SH-SY5Y (cell line): ENCODE measurements around the gene FNDC11.

Experiments
- GATA2 ChIP-seq: IDR thresholded peaks from 2 replicates; pipeline ENCODE4 v1.6.1; 2011; ENCODE audit warnings: mild to moderate bottlenecking, low read depth, low read length
- GATA3 ChIP-seq: IDR thresholded peaks from 2 replicates; pipeline ENCODE4 v1.6.1; 2011; ENCODE audit warnings: low read depth, mild to moderate bottlenecking, low read length, moderate library complexity

FNDC11 gene

DNA sequence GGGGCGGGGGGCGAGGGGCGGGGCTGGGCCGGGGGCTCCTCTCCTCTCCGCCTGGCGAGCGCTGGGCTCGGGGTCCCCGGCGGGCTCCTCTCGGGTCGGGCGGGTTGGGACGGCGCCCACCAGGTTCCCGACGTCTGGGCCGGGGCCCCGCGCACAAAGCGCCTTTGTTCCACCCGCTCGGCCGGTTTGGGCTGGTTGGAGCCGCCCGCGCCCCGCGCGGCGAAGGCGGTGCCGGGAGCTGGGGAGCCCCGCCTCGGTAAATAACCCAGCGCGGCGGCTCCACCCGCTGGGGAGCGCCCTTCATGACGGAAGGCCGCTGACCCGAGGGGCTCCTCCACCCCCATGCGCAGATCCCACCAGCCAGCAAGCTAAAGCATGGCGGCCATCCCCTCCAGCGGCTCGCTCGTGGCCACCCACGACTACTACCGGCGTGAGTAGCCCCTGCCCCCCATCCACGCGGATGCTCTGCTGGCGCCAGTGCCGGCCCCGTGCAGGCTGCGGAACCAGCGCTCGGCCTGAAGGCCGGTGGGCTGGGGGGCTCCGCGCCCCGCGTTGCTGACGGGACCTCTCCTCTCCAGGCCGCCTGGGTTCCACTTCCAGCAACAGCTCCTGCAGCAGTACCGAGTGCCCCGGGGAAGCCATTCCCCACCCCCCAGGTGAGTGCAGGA, 32.9 kb upstream of the FNDC11 start:
- TF ChIP-seq GATA3 (no peak), GATA2 (no peak)

GRCh38 chr20:63521602-63522001, 32.4 kb upstream of the FNDC11 start:
- TF ChIP-seq GATA2 (no peak), GATA3 (no peak)

GRCh38 chr20:63522091-63522868, 31.7 kb upstream of the FNDC11 start:
- TF ChIP-seq GATA3 (no peak), GATA2 (no peak)

DNA sequence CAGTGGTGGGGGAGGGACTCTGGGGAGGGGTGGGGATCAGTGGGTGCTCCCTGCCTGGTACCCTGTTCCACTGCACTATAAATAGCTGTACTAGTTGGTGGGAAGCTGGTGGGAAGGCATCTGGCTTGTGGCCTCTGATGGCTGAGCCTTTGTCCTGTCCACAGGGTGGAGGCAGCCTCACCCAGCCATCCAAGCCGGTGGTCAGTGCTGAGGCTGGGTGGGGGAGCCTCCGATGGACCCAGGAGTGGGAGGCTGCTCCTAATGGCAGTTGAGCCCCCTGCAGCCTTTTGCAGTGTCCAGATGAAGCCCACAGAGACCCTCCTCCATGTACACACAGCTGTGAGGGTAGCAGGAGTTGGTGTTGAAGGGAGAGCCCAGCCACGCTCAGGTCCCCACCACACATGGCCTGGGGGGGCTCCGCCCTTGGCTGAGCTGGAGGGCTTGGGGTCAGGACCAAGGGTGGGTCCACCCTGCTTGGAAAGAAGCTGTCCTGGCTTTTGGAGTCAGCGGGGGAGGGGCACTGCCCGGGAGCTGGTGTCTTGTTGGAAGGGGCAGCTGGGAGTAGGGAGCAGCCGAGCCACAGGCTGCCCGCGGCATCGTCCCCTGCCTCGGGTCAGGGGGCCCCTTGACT, 30.9 kb upstream of the FNDC11 start:
- no peak for TF ChIP-seq GATA2
- no peak for TF ChIP-seq GATA3

DNA sequence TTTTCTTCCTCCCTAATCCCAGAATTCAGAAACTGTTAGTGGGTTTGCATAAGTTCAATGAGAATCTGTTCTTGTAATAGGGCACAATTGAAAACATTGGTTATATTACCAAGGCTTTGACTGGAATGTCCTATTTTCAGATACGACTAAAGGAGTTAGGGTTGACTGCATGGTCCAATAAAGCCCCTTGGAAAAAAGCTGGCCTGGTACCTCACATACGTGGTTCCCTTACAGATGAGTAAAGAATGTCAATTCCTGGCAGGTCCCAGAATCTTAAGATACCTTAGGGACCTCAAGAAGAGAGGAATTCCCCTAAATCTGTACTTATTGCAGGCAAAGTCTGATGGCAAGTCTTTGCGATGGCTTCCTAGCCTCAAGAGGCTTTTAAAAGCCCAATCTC, 28.8 kb upstream of the FNDC11 start:
- no peak for TF ChIP-seq GATA2
- TF ChIP-seq GATA3 = no peak

- TF ChIP-seq GATA3 (no peak), GATA2 (no peak)
Observed at GRCh38 chr20:63525971-63526370, 28.0 kb upstream of the FNDC11 start.

GRCh38 chr20:63527184-63527583, 26.8 kb upstream of the FNDC11 start:
- TF ChIP-seq GATA3 (no peak), GATA2 (no peak)

- TF ChIP-seq GATA3 (no peak), GATA2 (no peak)
Observed at GRCh38 chr20:63529180-63529860, 24.6 kb upstream of the FNDC11 start.

DNA sequence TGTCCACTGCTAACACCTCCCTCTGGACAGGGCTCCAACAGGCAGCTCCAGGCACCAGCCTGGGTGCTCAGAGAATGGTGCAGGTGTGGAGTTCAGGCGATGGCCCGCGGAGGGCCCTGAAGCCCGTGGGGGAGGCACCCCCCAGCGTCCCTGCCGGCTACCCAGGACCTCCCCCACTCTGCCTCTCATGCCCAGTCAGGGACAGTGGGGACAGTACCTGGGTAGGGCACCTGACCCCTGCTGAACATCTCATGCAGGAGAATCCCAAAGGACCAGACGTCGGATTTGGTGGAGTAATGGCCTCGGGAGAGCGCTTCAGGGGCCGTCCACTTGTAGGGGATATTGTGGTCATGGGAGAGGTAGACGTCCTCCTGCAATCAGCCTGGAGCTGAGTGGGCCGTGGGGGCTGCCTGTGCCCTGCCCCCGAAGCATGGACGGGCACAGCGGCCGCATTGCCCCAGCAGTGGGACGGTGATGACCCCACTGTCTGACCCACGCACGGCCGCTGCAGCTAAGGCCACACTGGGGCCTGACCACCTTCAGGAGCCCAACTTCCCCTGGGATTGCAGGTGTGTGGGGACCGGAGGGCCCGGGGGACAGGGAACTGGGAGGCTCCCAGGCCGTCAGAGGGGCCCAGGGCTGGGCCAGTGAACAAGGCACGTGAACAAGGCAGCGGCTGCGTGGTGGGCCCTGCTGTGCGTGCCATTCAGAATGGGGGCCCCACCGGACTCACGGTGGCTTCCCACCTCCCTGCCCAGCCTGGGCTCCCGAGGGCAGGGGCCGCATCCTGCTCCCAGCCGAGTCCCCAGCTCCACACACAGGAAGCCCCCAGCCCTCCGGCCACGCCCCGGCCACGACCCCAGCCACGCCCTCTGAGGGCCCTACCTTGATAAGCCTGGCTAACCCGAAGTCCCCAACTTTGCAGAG, 23.8 kb upstream of the FNDC11 start:
- TF ChIP-seq GATA2 = no peak
- TF ChIP-seq GATA3 = no peak

DNA sequence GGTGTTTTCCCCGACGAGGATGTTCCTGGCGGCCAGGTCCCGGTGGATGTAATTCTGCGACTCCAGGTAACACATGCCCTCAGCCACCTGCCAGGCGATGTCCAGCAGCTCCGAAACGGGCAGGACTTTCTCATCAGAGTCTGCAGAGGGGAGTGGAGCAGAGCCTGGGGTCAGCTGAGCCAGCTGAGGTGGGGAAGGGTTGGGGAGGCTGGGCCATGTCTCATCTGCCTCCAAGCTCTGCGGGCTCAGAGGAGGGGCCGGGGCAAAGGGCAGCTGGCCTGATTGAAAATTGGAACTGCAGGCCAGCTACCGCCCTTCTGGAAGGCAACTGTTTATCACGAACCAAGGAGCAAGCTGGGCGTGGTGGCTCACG, 23.2 kb upstream of the FNDC11 start:
- TF ChIP-seq GATA2 (no peak), GATA3 (no peak)

DNA sequence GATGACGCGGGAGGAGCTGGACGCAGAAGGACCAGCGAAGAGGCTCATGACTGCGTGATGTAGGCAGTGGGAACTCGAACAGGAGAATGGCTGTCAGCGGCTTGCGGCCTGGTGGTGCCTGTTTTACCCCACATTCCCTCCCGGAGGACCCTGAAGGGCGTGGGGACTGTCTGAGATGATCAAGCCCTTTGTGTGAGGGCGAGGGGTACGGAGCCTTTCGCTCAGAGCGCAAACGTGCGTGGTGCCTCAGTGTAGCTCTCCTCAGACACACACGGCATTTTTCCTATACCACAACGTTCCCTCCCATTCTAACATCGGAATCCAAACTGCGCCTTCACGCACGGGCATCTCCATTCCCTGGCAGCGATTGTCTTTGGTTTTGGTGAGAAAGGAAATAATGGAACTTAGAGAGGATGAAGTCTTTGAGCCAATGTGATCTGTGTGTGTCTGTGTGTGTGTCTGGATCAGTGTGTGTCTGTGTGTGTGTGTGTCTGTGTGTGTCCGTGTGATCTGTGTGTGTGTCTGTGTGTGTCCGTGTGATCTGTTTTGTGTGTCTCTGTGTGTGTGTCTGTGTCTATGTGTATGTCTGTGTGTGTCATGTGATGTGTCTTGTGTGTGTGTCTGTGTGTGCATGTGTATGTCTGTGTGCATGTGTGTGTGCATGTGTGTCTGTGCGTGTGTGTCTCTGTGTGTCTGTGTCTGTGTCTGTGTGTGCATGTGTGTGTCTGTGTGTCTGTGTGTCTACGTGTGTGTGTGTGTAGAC, 22.1 kb upstream of the FNDC11 start:
- TF ChIP-seq GATA3 = no peak
- TF ChIP-seq GATA2 = no peak

- TF ChIP-seq GATA2 (no peak), GATA3 (no peak)
Observed at GRCh38 chr20:63532449-63532971, 21.4 kb upstream of the FNDC11 start.
